GM21576 (cell line): ENCODE measurements around the gene NXF2.
"Not testable (repeated sequence)": the region's sequence is repeated elsewhere in the genome, so short reads cannot be mapped to it uniquely, and the experiment has no call there.

Experiments
- ATAC-seq: cut with Tn5 transposase; IDR thresholded peaks from one replicate; pipeline ENCODE4 v1.9.1; 2021; ENCODE audit warnings: mild to moderate bottlenecking, moderate library complexity; ENCODE audit not compliant: unreplicated experiment

The NXF2 gene, protein sequence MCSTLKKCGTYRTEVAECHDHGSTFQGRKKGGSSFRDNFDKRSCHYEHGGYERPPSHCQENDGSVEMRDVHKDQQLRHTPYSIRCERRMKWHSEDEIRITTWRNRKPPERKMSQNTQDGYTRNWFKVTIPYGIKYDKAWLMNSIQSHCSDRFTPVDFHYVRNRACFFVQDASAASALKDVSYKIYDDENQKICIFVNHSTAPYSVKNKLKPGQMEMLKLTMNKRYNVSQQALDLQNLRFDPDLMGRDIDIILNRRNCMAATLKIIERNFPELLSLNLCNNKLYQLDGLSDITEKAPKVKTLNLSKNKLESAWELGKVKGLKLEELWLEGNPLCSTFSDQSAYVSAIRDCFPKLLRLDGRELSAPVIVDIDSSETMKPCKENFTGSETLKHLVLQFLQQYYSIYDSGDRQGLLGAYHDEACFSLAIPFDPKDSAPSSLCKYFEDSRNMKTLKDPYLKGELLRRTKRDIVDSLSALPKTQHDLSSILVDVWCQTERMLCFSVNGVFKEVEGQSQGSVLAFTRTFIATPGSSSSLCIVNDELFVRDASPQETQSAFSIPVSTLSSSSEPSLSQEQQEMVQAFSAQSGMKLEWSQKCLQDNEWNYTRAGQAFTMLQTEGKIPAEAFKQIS

GRCh38 chrX:102246893-102247292 lies at the start of gene NXF2:
TSS of gene NXF2 (plus strand) at chrX:102247167. CDS start at chrX:102307079, 59,912 bp downstream.
- ATAC-seq: not testable (repeated sequence)

- not testable (repeated sequence) for ATAC-seq
Observed at GRCh38 chrX:102207940-102208339, 39.0 kb upstream of the NXF2 start.

- not testable (repeated sequence) for ATAC-seq
Observed at GRCh38 chrX:102214986-102215385, 32.0 kb upstream of the NXF2 start, which contains the start of gene TCP11X1. TSS of gene TCP11X1 (plus strand) at chrX:102215301.

- ATAC-seq: not testable (repeated sequence)
Observed at GRCh38 chrX:102216497-102216896, 30.5 kb upstream of the NXF2 start.

DNA sequence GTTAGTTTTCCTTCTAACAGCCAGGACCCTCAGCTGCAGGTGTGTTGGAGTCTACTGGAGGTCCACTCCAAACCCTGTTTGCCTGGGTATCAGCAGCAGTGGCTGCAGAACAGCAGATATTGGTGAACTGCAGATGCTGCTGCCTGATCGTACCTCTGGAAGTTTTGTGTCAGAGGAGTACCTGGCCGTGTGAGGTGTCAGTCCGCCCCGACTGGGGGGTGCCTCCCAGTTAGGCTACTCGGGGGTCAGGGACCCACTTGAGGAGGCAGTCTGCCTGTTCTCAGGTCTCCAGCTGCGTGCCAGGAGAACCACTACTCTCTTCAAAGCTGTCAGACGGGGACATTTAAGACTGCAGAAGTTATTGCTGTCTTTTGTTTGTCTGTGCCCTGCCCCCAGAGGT lies 11.3 kb upstream of the NXF2 start:
- ATAC-seq: not testable (repeated sequence)

DNA sequence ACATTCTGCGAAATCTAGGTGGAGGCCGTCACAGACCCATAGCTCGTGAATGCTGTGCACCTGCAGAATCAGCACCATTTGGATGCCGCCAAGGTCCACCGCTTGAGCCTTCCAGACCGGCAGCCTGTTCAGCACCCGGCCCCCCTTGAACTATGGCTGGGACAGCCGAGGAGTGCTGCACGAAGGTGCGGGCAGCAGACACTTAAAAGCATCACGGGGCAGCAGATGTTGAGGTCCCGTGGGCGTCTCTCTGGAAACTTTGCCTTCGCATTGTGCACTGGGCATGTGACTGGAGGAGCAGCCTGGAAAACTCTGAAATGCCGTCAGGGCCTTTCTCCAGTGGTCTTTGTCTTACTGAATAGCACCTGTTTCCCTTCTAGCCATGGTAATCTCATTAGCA lies 6.7 kb upstream of the NXF2 start:
- not testable (repeated sequence) for ATAC-seq

GRCh38 chrX:102272231-102272630 lies 25.3 kb downstream of the NXF2 start:
- ATAC-seq: not testable (repeated sequence)

GRCh38 chrX:102338162-102338561 lies 91.2 kb downstream of the NXF2 start:
- ATAC-seq: no peak

- no peak for ATAC-seq
Observed at GRCh38 chrX:102339312-102340298, 92.6 kb downstream of the NXF2 start.

DNA sequence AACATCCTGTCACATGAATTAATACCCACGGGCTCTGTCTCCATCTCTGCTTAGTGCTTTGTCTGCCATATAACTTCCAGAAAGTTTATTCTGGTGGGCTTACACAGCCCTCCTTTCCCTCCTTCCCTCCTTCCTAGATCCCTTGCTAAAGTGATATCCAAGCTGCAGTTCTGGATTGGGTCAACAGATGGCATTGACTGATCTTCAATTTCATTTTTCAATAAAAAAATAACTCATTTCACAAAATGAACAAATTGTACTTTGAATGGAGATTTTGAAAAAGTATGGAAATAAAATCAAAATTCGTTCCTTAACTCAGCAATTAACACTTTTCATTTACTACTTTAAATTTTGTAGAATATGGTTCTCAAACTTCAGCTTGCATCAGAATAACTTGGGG lies 94.9 kb downstream of the NXF2 start:
- ATAC-seq: no peak

DNA sequence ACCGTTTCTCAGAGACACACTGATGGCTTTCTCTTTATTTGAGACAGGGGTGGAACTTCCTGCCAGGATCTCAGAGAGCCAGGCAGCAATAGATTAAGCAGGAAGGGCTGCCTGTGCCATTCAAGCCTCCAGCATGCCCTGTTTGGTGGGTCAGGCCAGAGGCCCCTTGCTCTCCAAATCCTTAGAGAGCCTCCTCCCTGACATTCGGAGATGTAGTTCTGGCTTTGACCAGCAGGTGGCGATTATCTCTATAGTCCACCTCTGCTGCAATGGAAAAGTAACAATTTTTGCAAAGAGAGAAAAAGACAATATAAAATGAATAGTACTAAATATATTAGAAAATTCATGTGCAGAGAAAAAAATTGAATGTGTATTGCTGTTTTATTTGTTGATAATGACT lies 98.9 kb downstream of the NXF2 start:
- peak; percentile 55 for ATAC-seq
